GM21786 (cell line): ENCODE data around the gene ICE2.

ENCODE experiments used
- ATAC-seq: cut with Tn5 transposase; IDR thresholded peaks from one replicate; pipeline ENCODE4 v1.9.1; 2021; ENCODE audit not compliant: unreplicated experiment

ICE2 gene

GRCh38 chr15:60494108-60494507 is 15.2 kb upstream of the ICE2 start:
- ATAC-seq, result no peak

- no peak for ATAC-seq
Measured at GRCh38 chr15:60493166-60493565, 14.2 kb upstream of the ICE2 start.

- no peak for ATAC-seq
Measured at GRCh38 chr15:60486742-60487141, 7.8 kb upstream of the ICE2 start.

GRCh38 chr15:60485365-60486055 is 6.6 kb upstream of the ICE2 start:
- ATAC-seq, result no peak

- ATAC-seq, result no peak
Measured at GRCh38 chr15:60483042-60483441, 4.1 kb upstream of the ICE2 start.

- ATAC-seq, result no peak
Measured at GRCh38 chr15:60480888-60481287, 1.9 kb upstream of the ICE2 start.

GRCh38 chr15:60480149-60480548 is 1.2 kb upstream of the ICE2 start:
- ATAC-seq, result no peak

- ATAC-seq, result peak; percentile 6
Measured at GRCh38 chr15:60479361-60480110, 594 bp upstream of the ICE2 start.

GRCh38 chr15:60477916-60478565 is 901 bp downstream of the ICE2 start:
- no peak for ATAC-seq

GRCh38 chr15:60477164-60477563 is 1.8 kb downstream of the ICE2 start:
- ATAC-seq, result no peak

- ATAC-seq, result no peak
Measured at GRCh38 chr15:60476713-60477112, 2.2 kb downstream of the ICE2 start.

GRCh38 chr15:60473135-60473534 is 5.8 kb downstream of the ICE2 start:
- no peak for ATAC-seq

GRCh38 chr15:60471314-60471713 is 7.6 kb downstream of the ICE2 start:
- ATAC-seq, result no peak

GRCh38 chr15:60469893-60470641 is 8.9 kb downstream of the ICE2 start:
- ATAC-seq, result no peak

- no peak for ATAC-seq
Measured at GRCh38 chr15:60464836-60465630, 13.9 kb downstream of the ICE2 start.

- no peak for ATAC-seq
Measured at GRCh38 chr15:60462027-60462426, 16.9 kb downstream of the ICE2 start.

- ATAC-seq, result no peak
Measured at GRCh38 chr15:60460931-60461330, 18.0 kb downstream of the ICE2 start.

- ATAC-seq, result no peak
Measured at GRCh38 chr15:60458721-60459120, 20.2 kb downstream of the ICE2 start.

- ATAC-seq, result no peak
Measured at GRCh38 chr15:60457985-60458384, 21.0 kb downstream of the ICE2 start.

- no peak for ATAC-seq
Measured at GRCh38 chr15:60454824-60455223, 24.1 kb downstream of the ICE2 start.
